HepG2 (cell line): Measurements from ENCODE around the gene C10orf71. TPM values are rescaled to one million over a fixed set of nuclear protein-coding genes. Genes with fewer than 3 reads are reported as not detected.

Source experiments
- ATAC-seq: fragments of 200-7000 bp; cut with Tn5 transposase; 3 replicates; pipeline ENCODE4 v1.9.1; 2020; ENCODE audit warnings: mild to moderate bottlenecking, moderate library complexity
- BruUV-seq: library from RNA; stranded (reverse); fragments of 400-500 nt; replicated peaks from 2 replicates; lab custom pipeline; 2021; lab: Mats Ljungman, UMichigan
- CTCF ChIA-PET: fragments of 300-600 bp; formaldehyde crosslinking; extraction: SDS; loops from one replicate; lab custom pipeline; 2021; ENCODE audit warnings: low total read pairs, inconsistent platforms, low intra/inter-chr PET ratio; lab: Yijun Ruan, JAX
- POLR2A ChIA-PET: fragments of 350-600 bp; sonication (Branson Sonifier 250); formaldehyde crosslinking; loops from one replicate; lab custom pipeline; 2020; ENCODE audit warnings: antibody characterized with exemption, inconsistent platforms; lab: Yijun Ruan, JAX
- DNase-seq: peaks from one replicate; pipeline ENCODE4 v3.0.0-alpha.2; 2015; ENCODE audit warnings: low spot score
- FAIRE-seq: peaks from 3 replicates; lab custom pipeline; 2011; peaks lifted over from hg19 to GRCh38; lab: Jason Lieb, UNC
- H2AFZ ChIP-seq: one replicate; pipeline ENCODE4 v1.6.1; 2011; ENCODE audit warnings: low read length, inconsistent platforms
- H3K27ac ChIP-seq: fragments of 300-600 bp; 3 replicates; pipeline ENCODE4 v1.8.0; 2011; ENCODE audit warnings: mixed run types, mild to moderate bottlenecking, mixed read lengths, low read length, inconsistent platforms; ENCODE audit not compliant: insufficient read depth; ENCODE audit errors: extremely low read length
- H3K27me3 ChIP-seq, 2 experiments: fragments of 200-600 bp in 1 of 2; 2 replicates in 1 of 2; 3 replicates in 1 of 2; pipeline versions ENCODE4 v1.6.0 to v1.8.0; 2011; ENCODE audit warnings: low read length in 2 of 2, mild to moderate bottlenecking in 2 of 2, moderate library complexity in 2 of 2, inconsistent platforms in 1 of 2; ENCODE audit not compliant: insufficient read depth in 2 of 2, control insufficient read depth in 1 of 2
- H3K36me3 ChIP-seq, 2 experiments: fragments of 200-600 bp in 1 of 2; replicated peaks in 1 of 2; 2 replicates in 1 of 2; 3 replicates in 1 of 2; pipeline versions ENCODE4 v1.5.1 to v1.8.0; 2011; ENCODE audit warnings: low read length in 2 of 2, inconsistent platforms in 1 of 2; ENCODE audit not compliant: insufficient read depth in 2 of 2, control insufficient read depth in 1 of 2
- H3K4me1 ChIP-seq: 2 replicates; pipeline ENCODE4 v1.5.1; 2012; ENCODE audit warnings: low read length, inconsistent platforms; ENCODE audit not compliant: insufficient read depth
- H3K4me2 ChIP-seq: 2 replicates; pipeline ENCODE4 v1.6.0; 2011; ENCODE audit warnings: low read depth, low read length, inconsistent platforms
- H3K4me3 ChIP-seq, 3 experiments: fragments of 200-600 bp in 1 of 3; sonication (generic), shearing (Covaris generic) in 1 of 3; replicated peaks in 1 of 3; 2 replicates each; pipeline ENCODE4 v1.5.1; 2011 to 2016; ENCODE audit warnings: low read length in 3 of 3, inconsistent platforms in 2 of 3, low read depth in 2 of 3, mild to moderate bottlenecking in 2 of 3, control low read depth in 1 of 3, mixed read lengths in 1 of 3; ENCODE audit not compliant: insufficient read depth in 1 of 3
- H3K79me2 ChIP-seq: one replicate; pipeline ENCODE4 v1.6.1; 2011; ENCODE audit warnings: low read length, inconsistent platforms; ENCODE audit not compliant: insufficient read depth
- H3K9ac ChIP-seq: 2 replicates; pipeline ENCODE4 v1.6.0; 2011; ENCODE audit warnings: mild to moderate bottlenecking, low read depth, low read length, inconsistent platforms; ENCODE audit not compliant: insufficient read depth
- H3K9me3 ChIP-seq: 2 replicates; pipeline ENCODE4 v1.5.1; 2012; ENCODE audit warnings: mild to moderate bottlenecking, low read length
- H4K20me1 ChIP-seq: 2 replicates; pipeline ENCODE4 v1.6.0; 2011; ENCODE audit warnings: inconsistent platforms, mild to moderate bottlenecking, low read length, moderate library complexity; ENCODE audit not compliant: insufficient read depth
- FOXA3 ChIP-seq: IDR thresholded peaks from 2 replicates; pipeline ENCODE4 v1.6.1; 2016; ENCODE audit warnings: missing genetic modification reagents, missing compliant biosample characterization
- FOXO1 ChIP-seq: sonication (generic); formaldehyde crosslinking; IDR thresholded peaks from 2 replicates; pipeline ENCODE4 v1.4.0; 2020; ENCODE audit warnings: missing genetic modification reagents
- PBX3 ChIP-seq: sonication (generic); formaldehyde crosslinking; IDR thresholded peaks from 2 replicates; pipeline ENCODE4 v1.8.1; 2023; ENCODE audit warnings: missing genetic modification reagents, inconsistent platforms, borderline replicate concordance
- SP1 ChIP-seq, 2 experiments: fragments of 450-650 bp in 1 of 2; sonication (generic) in 1 of 2; formaldehyde crosslinking in 1 of 2; IDR thresholded peaks; 2 replicates each; pipeline versions ENCODE4 v1.4.0 to v1.6.1; 2016 to 2020; ENCODE audit warnings: missing genetic modification reagents in 1 of 2
- TBX2 ChIP-seq: sonication (generic); formaldehyde crosslinking; IDR thresholded peaks from 2 replicates; pipeline ENCODE4 v1.5.0; 2020; ENCODE audit warnings: missing genetic modification reagents, mild to moderate bottlenecking, borderline replicate concordance
- ZFP36L1 ChIP-seq: sonication (generic); formaldehyde crosslinking; IDR thresholded peaks from 2 replicates; pipeline ENCODE4 v1.8.0; 2022; ENCODE audit warnings: mild to moderate bottlenecking, missing genetic modification reagents, moderate library complexity
- ZNF33B ChIP-seq: sonication (generic); formaldehyde crosslinking; IDR thresholded peaks from 2 replicates; pipeline ENCODE4 v1.5.1; 2020; ENCODE audit warnings: mild to moderate bottlenecking, missing genetic modification reagents
- ZNF44 ChIP-seq: sonication (generic); formaldehyde crosslinking; IDR thresholded peaks from 2 replicates; pipeline ENCODE4 v1.5.1; 2020; ENCODE audit warnings: mild to moderate bottlenecking, missing genetic modification reagents
- ZNF883 ChIP-seq: sonication (generic); formaldehyde crosslinking; IDR thresholded peaks from 2 replicates; pipeline ENCODE4 v1.5.1; 2020; ENCODE audit warnings: mild to moderate bottlenecking, missing genetic modification reagents; ENCODE audit errors: not compliant biosample characterization
- ZXDC ChIP-seq: sonication (generic); formaldehyde crosslinking; IDR thresholded peaks from 2 replicates; pipeline ENCODE4 v1.5.0; 2020; ENCODE audit warnings: mild to moderate bottlenecking, missing genetic modification reagents
- WGBS: methylation state at CpG from one replicate; pipeline ENCODE4 v1.1.6; 2017; ENCODE audit warnings: low lambda C conversion rate; 5-methylcytosine and 5-hydroxymethylcytosine counted together
- in situ Hi-C: cut with HindIII; loops from 2 replicates; pipeline ENCODE4 v1.10.0; 2017; ENCODE audit warnings: low pct_unique_long_range_greater_than_20kb; ENCODE audit not compliant: extremely low pct_ligation_motif_present
- intact Hi-C: fragments of 100-400 bp; cut with micrococcal nuclease; formaldehyde crosslinking; loops from one replicate; pipeline ENCODE4 v1.10.0; 2022; ENCODE audit not compliant: unreplicated experiment
- polyA plus RNA-seq, 8 experiments: library from polyadenylated mRNA; depleted of rRNA in 3 of 8; stranded (reverse) in 7 of 8; unstranded in 1 of 8; fragments of >200 nt; fragmentation: Illumina TruSeq in 4 of 8; extraction: Trizol in 4 of 8; gene quantifications; 2 replicates each; pipeline versions ENCODE4 v1.2.1 to v1.2.3, GENCODE V29; 2011 to 2016; ENCODE audit warnings: low read depth in 4 of 8, missing spikeins in 1 of 8, mixed read lengths in 1 of 8; ENCODE audit not compliant: insufficient read depth in 1 of 8
- total RNA-seq, 5 experiments: library from RNA; depleted of rRNA; stranded (reverse); fragments of >200 nt; fragmentation: Illumina TruSeq; extraction: Trizol; gene quantifications; 2 replicates each; pipeline ENCODE4 v1.2.3, GENCODE V29; 2016; ENCODE audit warnings: low read depth in 1 of 5
- TF ChIP-seq, protein P1 (sequence below): sonication (generic); formaldehyde crosslinking; IDR thresholded peaks from 2 replicates; pipeline ENCODE4 v1.5.1; 2020; ENCODE audit warnings: missing genetic modification reagents, mild to moderate bottlenecking, borderline replicate concordance
- TF ChIP-seq, protein P2 (sequence below): sonication (generic); formaldehyde crosslinking; conservative IDR thresholded peaks from 2 replicates; pipeline ENCODE4 v1.8.1; 2023; ENCODE audit warnings: missing genetic modification reagents
- TF ChIP-seq, protein P3 (sequence below): fragments of 450-650 bp; IDR thresholded peaks from 2 replicates; pipeline ENCODE4 v1.6.1; 2017

C10orf71 gene
- total and polyA plus RNA-seq, 2 of the 13 experiments (the other 11 are each of a cell fraction or from before 2014, with no cell fraction given), result not detected

DNA sequence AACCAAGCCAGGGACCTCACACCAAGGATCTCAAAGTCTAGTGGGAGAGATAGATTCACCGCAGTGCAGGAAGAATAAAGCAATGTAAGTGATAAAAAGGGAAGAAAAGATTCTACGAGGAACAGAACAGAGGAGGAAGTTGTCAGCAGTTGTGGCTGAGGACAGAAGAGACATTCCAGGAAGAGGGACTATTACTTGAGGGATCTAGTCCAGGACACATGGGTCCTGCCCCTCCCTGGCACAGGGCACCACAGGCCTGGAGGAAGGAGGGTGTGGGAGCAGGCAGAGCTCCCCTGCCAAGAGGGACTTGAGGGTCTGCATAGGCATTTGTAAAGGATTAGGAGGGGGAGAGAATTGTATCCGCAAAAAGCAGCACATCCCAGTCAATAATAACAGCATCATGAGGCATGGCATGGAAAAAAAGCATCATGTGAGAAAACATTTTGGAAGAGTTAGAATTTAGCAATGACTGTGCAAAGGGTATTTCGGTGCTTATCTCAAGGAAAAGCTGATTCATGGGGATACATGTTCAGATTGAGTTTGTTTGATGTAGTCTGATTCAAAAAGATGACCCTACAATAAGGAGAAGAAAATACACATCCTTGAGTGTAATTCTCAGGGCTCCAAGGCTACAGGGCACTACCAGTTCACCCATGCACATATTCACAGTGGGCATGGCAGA, 12.7 kb downstream of the C10orf71 start (continued):
- TF ChIP-seq, protein P1, sequence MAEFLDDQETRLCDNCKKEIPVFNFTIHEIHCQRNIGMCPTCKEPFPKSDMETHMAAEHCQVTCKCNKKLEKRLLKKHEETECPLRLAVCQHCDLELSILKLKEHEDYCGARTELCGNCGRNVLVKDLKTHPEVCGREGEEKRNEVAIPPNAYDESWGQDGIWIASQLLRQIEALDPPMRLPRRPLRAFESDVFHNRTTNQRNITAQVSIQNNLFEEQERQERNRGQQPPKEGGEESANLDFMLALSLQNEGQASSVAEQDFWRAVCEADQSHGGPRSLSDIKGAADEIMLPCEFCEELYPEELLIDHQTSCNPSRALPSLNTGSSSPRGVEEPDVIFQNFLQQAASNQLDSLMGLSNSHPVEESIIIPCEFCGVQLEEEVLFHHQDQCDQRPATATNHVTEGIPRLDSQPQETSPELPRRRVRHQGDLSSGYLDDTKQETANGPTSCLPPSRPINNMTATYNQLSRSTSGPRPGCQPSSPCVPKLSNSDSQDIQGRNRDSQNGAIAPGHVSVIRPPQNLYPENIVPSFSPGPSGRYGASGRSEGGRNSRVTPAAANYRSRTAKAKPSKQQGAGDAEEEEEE (CRISPR knock-in tag), result no peak
- no peak for TF ChIP-seq PBX3

DNA sequence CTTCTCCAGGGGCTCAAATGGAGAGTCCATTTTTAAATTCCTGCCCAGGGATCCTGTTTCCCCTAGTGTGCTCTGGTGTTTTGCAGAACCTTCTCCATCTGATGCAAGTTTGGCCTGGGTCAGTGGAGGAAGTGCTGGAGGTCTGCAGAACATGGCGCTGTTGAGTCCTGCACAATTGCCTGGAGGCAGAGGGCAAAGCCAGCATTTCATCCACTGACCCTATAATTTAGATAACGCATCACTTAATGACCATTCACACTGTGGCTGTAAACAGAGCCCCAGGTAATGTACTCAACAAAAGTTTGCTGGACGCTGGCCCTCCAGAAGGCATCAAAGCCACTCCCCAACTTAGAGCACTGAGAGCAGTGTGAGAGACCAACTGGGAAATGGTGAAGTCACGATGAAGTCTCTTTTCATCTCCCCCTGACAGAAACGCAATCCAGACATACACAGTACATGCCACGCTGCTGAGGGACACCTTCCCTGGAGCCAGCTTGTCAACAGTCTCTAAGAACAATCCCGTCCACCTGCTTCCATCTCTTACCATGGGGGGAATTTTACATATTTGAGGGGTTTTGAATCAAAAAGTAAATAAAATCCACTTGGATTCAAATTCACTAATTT, 13.4 kb downstream of the C10orf71 start:
- Histone ChIP-seq H3K79me2 (no peaks in the 10 kb centered on the region), H3K4me3 (no peak overlapping the region), H3K4me2 (no peak overlapping the region), H3K9me3 (no peaks in the 10 kb centered on the region), H3K4me1 (no peaks in the 10 kb centered on the region), H3K27ac (no peak overlapping the region), H3K9ac (no peak overlapping the region), H3K36me3 (no peaks in the 10 kb centered on the region), H4K20me1 (no peaks in the 10 kb centered on the region), H2AFZ (no peak overlapping the region), H3K27me3 (peaks cover 0 to 1% of the 10 kb centered on the region in 2 experiments; a peak in 2 of 5 replicates)
- no peak for FAIRE-seq
- intact Hi-C loops (no loop called here), in situ Hi-C loops (no loop called here)
- 4% methylated on average over 6 of the region's 7 CpGs for WGBS
- ATAC-seq, result no peak
- ChIA-PET POLR2A (no interaction called here), CTCF (no interaction called here)
- DNase-seq, result no peak
- BruUV-seq, result no TSS peak
- TF ChIP-seq FOXO1 (CRISPR knock-in tag), result no peak
- no peak for TF ChIP-seq ZXDC (CRISPR knock-in tag)
- TF ChIP-seq ZNF883, result no peak
- no peak for TF ChIP-seq ZNF33B (CRISPR knock-in tag)
- TF ChIP-seq, protein P2, sequence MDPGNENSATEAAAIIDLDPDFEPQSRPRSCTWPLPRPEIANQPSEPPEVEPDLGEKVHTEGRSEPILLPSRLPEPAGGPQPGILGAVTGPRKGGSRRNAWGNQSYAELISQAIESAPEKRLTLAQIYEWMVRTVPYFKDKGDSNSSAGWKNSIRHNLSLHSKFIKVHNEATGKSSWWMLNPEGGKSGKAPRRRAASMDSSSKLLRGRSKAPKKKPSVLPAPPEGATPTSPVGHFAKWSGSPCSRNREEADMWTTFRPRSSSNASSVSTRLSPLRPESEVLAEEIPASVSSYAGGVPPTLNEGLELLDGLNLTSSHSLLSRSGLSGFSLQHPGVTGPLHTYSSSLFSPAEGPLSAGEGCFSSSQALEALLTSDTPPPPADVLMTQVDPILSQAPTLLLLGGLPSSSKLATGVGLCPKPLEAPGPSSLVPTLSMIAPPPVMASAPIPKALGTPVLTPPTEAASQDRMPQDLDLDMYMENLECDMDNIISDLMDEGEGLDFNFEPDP (CRISPR knock-in tag), result no peak
- no peak for TF ChIP-seq SP1 (IDR thresholded peaks at IDR 0.05)
- no peak for TF ChIP-seq SP1 (CRISPR knock-in tag; IDR thresholded peaks at IDR 0.05)
- no peak for TF ChIP-seq FOXA3 (CRISPR knock-in tag)
- TF ChIP-seq TBX2 (CRISPR knock-in tag), result no peak
- TF ChIP-seq ZNF44, result no peak
- no peak for TF ChIP-seq ZFP36L1
- TF ChIP-seq, protein P3, sequence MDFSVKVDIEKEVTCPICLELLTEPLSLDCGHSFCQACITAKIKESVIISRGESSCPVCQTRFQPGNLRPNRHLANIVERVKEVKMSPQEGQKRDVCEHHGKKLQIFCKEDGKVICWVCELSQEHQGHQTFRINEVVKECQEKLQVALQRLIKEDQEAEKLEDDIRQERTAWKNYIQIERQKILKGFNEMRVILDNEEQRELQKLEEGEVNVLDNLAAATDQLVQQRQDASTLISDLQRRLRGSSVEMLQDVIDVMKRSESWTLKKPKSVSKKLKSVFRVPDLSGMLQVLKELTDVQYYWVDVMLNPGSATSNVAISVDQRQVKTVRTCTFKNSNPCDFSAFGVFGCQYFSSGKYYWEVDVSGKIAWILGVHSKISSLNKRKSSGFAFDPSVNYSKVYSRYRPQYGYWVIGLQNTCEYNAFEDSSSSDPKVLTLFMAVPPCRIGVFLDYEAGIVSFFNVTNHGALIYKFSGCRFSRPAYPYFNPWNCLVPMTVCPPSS, result no peak
